Stimulated activated CD4-positive, alpha-beta T cell treated with anti-CD3 and anti-CD28 coated beads, TNF-alpha, amount 100 ng/mL, for 1 hour (primary cell): ENCODE results near the gene INTS7.
A peak's percentile ranks its signal among the peaks of the same experiment; 100 is the strongest.
"Not testable (repeated sequence)": the region's sequence is repeated elsewhere in the genome, so short reads cannot be mapped to it uniquely, and the experiment has no call there.

ENCODE experiments used
- DNase-seq, 3 donors: peaks; one replicate each; pipeline ENCODE4 v3.0.0-alpha.2; 2020; ENCODE audit warnings: low read depth in 3 of 3, low spot score in 1 of 3

INTS7 gene

DNA sequence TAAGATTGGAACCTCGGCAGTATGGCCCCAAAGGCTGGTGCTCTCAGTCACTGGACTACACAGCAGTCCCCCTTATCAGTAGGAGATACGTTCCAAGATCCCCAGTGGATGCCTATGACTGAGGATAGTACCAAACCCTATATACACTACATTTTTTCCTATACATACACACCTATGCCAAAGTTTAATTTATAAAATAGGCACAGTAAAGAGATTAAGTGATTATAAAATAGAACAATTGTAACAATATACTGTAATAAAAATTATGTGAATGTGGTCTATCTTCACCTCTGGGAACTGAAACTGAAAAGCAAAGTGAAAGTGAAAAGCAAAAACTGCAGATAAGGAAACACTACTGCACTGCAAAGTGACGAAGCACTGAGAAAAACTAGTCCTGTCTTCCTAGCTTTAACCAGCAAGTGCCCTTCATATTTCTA lies 96.8 kb downstream of the INTS7 start:
- DNase-seq: no peak

DNA sequence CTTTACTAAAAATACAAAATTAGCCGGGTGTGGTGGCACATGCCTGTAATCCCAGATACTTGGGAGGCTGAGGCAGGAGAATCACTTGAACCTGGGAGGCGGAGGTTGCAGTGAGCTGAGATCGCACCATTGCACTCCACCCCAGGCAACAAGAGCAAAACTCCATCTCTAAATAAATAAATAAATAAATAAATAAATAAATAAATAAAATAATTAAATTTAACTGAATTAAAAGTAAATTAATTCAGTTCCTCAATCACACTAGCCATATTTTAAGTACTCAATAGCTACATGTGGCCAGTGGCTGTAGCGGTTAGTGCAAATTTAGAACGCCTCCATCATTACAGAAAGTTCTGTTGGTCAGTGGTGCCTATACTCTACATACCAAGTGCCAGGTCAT lies 97.9 kb downstream of the INTS7 start:
- DNase-seq: not testable (repeated sequence)

- DNase-seq: peak in 1 of 3 donors; percentile 2
These were observed 99.8 kb downstream of the INTS7 start for GRCh38 chr1:211935448-211935970.

DNA sequence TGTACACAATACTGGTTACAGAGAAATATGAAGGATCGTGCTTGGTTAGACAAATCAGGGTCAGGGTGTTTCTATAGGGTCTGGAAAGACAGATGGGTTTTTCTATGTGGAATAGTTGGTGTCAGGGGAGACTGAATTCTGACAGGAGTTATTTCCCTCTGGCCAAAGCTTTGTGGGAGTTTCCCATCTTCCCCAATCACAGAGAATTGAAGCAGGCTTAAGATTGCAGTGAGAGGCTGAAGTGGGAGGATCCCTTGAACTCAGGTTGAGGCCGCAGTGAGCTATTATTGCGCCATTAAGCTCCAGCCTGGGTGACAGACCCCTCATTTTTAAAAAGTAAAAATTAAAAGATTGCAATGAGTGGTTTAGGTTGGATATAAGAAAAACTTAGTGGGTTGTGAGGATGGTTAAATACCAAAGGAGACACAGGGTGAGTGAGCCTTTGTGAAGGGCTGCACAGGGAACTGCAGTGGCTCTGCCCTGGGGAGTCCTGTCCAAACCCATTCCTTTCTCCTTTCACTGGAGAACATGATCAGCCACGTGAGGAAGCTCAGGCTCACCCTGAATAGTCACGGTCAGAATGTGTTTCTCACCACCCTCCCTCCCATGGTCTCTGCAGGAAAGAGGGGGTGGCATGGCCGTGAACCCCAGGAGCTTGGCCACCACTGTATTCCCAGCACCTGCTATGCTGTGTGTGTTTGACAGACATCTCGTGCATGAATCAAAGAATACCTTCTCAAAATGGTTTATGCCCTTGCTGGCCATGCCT lies 101.2 kb downstream of the INTS7 start:
- no peak for DNase-seq

GRCh38 chr1:211932933-211933254 lies 102.5 kb downstream of the INTS7 start:
- DNase-seq: no peak

GRCh38 chr1:211932231-211932932 lies 103.0 kb downstream of the INTS7 start:
- DNase-seq: no peak

- no peak for DNase-seq
These were observed 105.7 kb downstream of the INTS7 start for GRCh38 chr1:211929683-211930082.

DNA sequence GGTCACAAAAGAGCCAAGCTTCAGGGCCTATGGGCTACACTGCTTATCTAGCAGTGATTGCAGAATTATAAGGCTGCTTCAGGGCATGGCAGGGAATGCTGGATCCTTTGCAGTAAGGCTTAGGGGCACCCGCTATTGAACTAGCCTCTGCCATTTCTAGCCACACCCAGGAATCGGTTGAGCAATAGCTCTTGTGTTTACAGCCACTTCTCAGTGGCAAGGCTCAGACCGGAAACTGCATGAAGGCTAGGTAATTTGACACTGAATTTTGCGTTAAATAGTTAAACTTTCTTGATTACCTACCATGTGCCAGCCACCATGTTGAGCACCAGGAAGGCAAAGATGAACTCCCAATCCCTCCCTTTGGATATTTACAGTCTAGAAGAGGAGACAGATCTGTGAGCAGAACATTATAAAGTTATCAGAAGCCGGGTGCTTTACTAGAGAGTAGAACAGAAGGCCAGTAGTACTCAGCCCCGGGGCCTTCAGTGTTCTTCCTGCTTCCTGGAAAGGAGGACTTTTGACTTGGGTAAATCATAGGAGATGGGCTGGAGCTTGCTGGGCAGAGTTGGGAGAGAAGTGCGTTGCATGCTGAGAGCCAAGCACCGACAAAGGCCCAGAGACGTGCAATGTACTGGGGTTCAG lies 106.2 kb downstream of the INTS7 start:
- no peak for DNase-seq

- no peak for DNase-seq
These were observed 107.0 kb downstream of the INTS7 start for GRCh38 chr1:211928290-211928801.

- no peak for DNase-seq
These were observed 110.3 kb downstream of the INTS7 start for GRCh38 chr1:211925016-211925415.

GRCh38 chr1:211924256-211924655 lies 111.1 kb downstream of the INTS7 start:
- DNase-seq: no peak

- DNase-seq: no peak
These were observed 112.3 kb downstream of the INTS7 start for GRCh38 chr1:211923095-211923494.

DNA sequence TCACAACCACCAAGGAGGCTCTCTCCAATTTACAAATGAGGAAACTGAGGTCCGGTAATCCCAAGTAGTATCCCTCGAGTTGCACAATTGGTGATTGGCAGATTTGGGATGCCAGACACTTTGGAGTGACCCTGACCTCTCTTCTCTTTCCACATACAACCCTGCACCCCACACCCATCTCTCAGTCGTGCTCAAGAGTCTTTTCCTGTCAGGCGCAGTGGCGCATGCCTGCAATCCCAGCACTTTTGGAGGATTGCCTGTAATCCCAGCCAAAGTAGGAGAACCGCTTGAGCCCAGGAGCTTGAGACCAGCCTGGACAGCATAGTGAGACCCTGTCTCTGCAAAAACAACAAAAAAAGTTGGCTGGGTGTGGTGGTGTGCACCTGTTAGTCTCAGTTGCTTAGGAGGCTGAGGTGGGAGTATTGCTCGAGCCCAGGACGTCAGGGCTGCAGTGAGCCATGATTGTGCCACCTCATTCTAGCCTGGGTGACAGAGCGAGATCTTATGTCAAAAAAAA lies 113.7 kb downstream of the INTS7 start:
- DNase-seq: no peak

DNA sequence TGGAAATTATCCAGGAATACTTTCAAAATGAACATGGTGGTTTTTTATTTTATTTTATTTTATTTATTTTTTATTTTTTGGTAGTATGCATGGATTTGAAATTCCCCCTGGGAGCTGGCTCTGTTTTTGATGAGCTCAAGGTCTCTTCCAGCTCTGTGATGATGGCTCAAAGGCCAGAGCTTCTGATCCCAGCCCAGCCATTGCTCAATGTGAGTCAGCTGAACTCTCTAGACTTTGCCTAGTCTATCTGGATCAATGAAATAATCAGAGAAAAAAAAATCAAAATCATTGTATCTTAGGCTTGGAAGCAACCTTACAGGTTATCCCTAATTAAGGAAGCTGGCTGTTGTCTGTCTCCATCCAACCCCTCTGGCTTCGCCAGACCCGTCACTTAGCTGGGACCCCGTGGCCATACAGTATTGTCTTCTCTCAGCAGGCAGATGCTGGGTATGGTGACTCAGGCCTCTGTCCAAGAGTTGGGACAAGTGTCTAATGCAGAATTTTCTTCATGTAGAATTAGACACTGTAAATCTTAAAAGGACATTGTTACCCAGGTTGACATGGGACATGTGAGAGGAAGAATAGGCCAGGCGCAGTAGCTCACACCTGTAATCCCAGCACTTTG lies 114.6 kb downstream of the INTS7 start:
- no peak for DNase-seq

GRCh38 chr1:211920141-211920572 lies 115.2 kb downstream of the INTS7 start:
- DNase-seq: no peak

DNA sequence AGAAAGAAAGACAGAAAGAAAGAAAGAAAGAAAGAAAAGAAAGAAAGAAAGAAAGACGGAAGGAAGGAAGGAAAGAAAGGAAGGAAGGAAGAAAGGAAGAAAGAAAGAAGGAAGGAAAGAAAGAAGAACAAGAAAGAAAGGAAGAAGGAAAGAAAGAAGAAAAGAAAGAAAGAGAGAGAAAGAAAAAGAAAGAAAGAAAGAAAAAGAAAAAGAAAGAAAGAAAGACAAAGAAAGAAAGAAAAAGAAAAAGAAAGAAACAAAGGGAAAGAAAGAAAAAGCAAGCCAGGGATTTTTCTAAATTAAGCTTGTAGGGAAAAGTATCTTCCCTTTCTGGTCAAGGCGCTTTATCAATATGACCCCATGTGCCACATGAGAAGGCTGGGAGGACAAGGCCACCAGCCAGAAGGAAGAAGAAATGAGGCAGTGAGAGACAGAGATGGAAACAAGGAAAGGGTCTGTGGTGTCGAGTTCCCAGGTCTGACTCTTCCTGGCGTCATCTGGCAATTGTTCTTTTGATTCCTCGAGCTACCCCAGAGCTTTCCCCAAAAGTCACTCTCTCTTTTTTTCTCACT lies 116.4 kb downstream of the INTS7 start:
- no peak for DNase-seq

DNA sequence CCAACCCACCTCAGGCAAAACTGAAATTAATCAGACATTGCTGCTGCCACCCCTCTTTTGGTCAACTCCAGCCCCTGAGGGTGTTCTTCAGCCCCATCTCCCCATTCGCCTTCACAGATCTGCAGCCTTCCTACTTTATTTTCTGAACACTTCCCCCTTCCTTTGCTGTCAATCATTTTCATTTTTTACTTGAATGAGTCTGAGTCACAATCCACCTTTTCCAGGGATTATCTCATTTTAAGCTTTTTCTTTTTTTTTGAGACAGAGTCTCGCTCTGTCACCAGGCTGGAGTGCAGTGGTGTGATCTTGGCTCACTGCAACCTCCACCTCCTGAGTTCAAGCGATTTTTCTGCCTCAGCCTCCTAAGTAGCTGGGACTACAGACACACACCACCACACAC lies 118.9 kb downstream of the INTS7 start:
- not testable (repeated sequence) for DNase-seq

GRCh38 chr1:211915924-211916323 lies 119.4 kb downstream of the INTS7 start:
- no peak for DNase-seq

- DNase-seq: no peak
These were observed 122.4 kb downstream of the INTS7 start for GRCh38 chr1:211912844-211913432.

DNA sequence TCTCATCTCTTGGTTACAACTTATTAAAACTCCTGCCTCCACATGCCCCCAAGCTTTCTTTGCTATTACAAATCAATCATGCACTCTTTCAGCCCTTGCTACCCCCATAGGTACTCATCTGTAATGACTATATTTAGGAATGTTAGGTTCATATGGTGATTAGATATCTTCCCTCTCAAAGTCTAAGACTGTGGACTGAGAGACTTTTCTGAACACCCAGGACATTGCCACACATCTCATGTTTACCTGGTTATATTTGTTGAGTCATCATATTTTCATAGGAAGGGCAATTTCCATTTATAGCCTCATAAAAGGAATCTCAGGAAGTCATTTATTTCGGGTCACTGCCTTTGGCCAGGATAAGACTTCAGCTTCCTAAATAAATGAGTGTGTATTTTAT lies 123.3 kb downstream of the INTS7 start:
- no peak for DNase-seq
